Skin epidermis (tissue), 12 donors: ENCODE measurements around the gene NUP210L.
A peak's percentile ranks its signal among the peaks of the same experiment; 100 is the strongest.

Experiments
- H3K27ac ChIP-seq, 21 experiments: fragments of 200-600 bp; sonication (generic) in 11 of 21; one replicate each; pipeline ENCODE4 v1.5.0; 2020; ENCODE audit warnings: mild to moderate bottlenecking in 3 of 21, inconsistent platforms in 2 of 21, moderate library complexity in 2 of 21
- H3K4me3 ChIP-seq, 7 experiments: fragments of 200-600 bp; sonication (generic) in 2 of 7; one replicate each; pipeline ENCODE4 v1.5.0; 2020; ENCODE audit warnings: inconsistent platforms in 2 of 7, mild to moderate bottlenecking in 2 of 7, moderate library complexity in 1 of 7

NUP210L gene

DNA sequence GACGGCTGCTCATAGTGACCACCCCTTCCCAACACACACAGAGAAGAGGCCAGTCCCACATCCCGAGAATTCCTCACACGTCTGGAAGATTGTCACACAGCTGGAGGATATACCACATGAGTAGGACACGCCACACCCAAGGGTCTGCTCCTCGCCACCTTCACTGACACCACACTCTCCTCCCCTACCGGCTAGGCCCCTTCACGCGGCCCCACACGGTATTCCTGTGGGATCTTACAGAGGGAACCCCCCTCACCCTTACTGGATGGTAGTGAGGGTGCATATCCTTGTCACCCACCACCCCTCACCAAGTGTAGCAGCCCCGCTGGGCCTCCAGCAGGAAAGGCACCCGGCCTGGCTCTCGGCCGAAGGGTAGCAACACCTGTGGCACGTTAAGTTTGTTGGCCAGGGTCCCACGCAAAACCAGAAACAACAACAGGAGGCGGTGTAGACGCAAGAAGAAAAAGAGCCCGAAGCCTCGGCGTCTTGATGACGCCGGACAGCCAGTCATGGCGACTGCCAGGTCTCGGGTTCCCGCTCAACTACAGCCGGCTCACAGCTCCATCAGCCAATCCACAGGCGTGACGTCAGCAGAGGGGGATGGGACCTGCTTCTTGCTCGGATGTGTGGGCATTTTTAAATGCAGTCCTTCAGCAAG, at the start of gene NUP210L:
NUP210L (minus strand) TSS at position 540 of the 658 bp plus-strand sequence.
- Histone ChIP-seq H3K4me3 (no peak within 1 kb of the TSS), H3K27ac (peak within 1 kb of the TSS in 13 of 21 experiments; percentile 0 to 83 (median 66))

DNA sequence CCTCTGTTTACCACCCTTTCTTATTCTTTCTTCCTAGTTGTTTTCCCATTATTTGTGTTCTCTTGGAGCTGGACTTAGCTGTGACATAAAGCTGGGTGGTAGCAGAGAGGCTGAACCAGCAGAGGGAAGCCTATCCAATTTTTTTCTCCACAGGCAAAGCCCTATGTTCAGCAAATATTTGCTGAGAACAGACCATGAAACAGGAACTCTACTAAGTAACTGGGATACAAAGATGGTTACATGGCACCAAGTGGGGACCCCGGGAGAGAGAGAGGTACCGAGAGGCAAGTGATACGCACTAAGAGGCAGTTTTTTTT, 44.6 kb upstream of the NUP210L start:
- Histone ChIP-seq H3K4me3 (no peak overlapping the region), H3K27ac (peak overlapping the region in 3 of 21 experiments; percentile 2 to 21 (median 15))

DNA sequence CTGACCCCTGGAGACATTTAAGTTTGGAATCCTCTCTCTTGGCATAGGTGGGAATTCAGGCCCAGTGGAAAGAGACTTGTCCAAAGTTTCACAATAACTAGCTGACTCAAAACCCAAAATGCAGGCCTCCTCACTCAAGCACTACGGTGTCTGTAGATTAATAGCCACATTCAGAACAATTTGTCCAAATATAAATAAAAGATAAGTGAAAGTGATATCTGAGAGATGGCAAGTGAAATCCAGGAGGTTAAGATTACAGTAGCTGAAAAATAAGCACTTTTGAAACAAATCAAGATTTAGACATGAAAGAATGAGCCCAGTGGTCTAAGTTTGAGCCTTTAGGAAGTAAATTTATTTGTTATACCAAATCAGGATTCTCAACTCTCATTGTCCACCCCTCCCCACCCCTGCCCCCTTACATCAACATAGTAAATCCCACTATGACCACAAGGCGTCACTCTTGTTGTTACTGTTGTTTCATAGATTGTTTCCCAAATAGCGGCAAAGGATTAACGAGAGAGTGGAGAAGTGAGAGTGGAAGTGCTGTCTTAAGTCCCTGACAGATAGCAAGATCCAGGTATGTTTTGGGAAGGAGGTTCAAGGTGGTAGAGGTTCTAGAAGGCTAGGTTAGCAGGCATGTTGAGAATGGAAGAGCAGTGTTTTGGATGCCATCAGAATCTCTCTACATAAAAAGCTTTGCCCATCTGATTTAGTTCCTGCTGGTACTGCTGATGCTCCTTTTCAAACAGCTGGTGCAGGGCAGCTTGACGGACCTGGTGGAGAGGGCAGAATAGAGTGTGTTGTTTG, 44.1 kb upstream of the NUP210L start:
- Histone ChIP-seq H3K4me3 (no peak overlapping the region), H3K27ac (peak overlapping the region in 3 of 21 experiments; percentile 2 to 21 (median 15))

DNA sequence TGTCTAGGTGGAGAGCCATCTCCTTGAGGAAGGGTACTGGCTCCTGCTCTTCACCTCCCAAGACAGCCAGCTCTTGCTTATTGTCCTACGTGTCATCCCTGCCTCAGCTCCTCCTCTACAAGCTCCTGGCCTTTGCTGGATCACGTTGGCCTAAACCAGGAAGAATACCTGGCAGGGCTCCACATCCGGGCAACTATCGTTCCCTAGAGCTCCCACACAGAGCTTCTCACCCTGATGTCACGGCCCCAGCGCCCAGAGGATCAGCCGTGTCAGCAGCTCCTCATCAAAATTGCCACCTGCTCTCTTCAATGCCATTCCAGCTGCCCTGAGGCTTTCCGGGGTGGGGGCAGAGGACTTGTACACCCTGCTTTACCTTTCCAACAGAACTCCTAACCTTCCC, 38.9 kb upstream of the NUP210L start:
- Histone ChIP-seq H3K27ac (peak overlapping the region in 2 of 21 experiments; percentile 31 to 56), H3K4me3 (no peak overlapping the region)

DNA sequence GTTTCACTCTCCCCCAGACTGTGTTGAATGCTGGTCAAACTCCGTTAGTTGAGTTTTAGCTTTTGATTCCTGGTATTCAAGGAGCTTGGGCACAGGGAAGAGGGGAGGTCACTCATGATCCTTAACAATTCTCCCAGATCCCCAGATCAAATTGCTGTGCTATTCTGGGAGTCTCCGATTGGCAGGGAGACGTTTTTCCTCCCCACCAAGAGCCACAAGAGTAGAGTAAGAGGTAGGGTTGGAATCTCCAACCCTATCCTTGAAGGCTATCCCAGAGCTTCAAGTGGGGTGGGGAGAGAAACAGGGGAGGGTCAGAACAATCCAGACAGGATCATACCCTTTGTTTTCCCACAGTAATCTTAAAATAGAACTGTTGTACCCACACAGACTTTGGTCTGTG, 37.6 kb upstream of the NUP210L start:
- Histone ChIP-seq H3K4me3 (no peak overlapping the region), H3K27ac (no peak overlapping the region)

DNA sequence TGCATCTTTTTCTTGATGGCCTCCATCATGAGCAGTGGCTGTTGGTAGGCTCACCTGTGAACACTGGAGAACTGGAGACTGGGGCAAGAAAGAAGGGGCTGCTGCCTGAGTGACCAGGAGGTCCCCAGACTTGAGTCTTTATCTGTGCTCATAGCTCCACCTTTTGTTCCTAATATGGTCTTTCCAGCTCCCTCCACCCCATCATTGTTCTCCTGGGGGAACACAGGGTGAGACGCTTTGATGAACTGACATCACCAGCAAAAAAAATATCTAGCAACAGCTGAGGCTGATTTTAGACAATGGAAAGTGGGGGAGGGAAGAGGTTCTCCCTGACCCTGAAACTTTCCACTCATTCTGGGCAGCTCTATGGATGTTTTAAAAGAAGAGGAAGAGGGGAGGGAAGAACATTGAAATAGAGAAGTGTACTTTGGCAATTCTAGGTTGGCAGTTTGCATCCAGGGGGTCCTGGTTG, 37.2 kb upstream of the NUP210L start, which contains the start of gene TPM3:
TPM3 (minus strand) TSS at position 111 of the 472 bp plus-strand sequence; CDS start at position 29, 82 bp downstream.
- no peak within 1 kb of the TSS for H3K27ac ChIP-seq
- no peak within 1 kb of the TSS for H3K4me3 ChIP-seq

DNA sequence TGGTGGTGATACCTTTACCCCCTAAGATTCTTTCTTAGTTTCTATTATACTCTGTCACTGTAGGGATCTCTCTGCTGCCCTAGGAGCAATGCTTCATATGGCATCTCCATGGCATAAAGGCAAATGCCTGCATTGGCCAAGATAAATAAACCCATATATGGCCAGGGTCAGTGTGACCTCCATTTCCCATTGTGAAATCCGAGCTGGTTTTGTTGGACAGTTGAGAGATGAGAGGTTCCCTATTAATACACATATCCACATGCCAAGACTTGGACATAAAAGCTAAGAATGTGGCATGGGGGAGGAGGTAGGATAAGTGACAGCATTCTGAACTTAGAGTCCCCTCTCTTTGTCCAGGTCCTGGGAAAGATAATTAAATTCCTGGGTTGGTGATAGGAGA, 35.7 kb upstream of the NUP210L start:
- H3K4me3 ChIP-seq, result no peak overlapping the region

DNA sequence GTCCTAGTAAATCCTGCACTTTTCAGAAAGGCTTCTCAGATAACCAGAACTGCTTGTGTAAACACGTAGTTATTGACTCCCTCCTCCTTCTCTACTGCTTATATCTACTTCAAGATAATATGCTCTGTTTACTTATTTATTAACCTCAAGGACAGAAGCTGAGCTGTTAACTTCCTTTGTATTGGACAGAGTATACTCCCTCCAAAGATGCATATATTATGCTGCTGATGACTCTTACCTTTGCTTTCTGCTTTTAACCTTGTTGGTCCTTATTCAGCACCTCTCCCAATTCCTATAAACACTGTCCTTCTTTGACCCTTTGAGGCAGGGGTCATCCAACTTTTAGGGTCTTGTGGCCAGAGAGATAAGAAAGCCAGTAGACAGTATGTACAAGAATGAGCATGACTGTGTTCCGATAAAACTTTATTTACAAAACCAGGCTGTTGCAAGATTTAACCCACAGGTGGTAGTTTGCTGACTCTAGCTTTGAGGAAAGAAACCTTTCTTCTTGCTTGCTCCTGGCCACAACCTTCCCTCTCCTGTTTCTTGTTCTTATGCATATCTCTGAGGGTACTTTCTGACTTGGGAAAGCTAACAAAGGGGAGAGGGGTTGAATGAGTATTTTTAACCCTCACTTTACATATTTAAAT, 32.1 kb upstream of the NUP210L start:
- Histone ChIP-seq H3K4me3 (no peak overlapping the region), H3K27ac (no peak overlapping the region)

More for the DNA sequence above, 35.7 kb upstream of the NUP210L start:
- no peak overlapping the region for H3K27ac ChIP-seq

DNA sequence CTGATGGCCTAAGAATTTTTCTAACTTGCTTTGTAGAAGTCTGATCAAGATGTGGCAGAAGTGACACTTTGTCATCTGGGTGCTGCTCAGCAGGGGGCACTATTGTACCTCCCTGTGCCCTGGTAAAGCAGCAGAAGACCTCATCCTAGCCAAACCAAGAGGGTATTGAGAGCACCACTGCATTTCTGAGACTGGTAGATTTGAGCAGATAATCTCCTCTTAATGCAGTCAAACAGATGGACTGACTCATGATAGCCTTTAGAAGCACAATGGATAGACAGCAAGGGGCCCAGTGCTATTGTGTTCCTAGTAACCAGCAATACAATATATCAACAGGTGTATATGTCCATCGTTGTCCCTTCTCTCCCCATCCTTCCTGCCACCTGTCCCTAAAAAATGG, 31.3 kb upstream of the NUP210L start:
- Histone ChIP-seq H3K4me3 (no peak overlapping the region), H3K27ac (no peak overlapping the region)

DNA sequence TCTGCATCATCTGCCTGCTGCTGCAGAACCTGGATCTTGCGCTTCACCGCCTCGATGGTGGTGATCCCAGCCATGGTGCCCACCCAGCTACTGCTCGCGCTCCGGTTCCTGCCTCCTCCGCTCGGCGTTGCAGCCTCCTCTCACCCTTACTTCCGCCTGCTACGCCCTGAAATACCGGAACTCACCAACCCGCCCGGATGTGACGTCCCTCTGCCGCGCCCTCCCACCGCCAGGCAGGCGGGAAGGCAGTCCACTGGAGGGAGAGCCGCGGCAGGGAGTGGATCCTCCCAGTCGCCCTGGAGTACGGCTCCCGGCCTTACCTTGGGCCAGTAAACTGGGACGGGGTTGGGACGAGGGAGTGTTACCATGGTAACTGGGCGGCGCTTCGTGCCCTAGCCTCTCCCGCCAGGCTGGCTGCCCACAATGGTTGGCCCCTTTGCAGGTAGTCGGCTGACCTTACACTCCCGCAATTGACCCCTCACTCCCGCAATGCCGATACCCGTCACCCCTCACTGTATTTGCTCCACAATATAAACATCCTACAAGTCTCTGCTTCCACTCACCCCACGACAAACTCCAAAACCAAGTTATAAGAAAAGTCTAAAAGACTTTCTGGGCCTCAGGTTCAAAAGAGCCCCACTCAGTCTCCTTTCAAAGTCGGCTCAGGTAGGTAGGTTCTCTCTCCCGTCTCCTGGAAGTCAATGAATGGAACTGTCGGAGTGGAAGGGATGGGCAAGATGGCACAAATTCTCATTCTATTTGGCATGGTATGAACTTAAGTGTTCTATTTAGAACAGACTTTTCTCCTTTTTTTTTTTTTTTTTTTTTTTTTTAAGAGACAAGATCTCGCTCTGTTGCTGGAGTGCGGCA, 28.4 kb upstream of the NUP210L start:
- Histone ChIP-seq H3K27ac (peak overlapping the region; percentile 77 to 99 (median 93)), H3K4me3 (peak overlapping the region; percentile 70 to 98 (median 92))

DNA sequence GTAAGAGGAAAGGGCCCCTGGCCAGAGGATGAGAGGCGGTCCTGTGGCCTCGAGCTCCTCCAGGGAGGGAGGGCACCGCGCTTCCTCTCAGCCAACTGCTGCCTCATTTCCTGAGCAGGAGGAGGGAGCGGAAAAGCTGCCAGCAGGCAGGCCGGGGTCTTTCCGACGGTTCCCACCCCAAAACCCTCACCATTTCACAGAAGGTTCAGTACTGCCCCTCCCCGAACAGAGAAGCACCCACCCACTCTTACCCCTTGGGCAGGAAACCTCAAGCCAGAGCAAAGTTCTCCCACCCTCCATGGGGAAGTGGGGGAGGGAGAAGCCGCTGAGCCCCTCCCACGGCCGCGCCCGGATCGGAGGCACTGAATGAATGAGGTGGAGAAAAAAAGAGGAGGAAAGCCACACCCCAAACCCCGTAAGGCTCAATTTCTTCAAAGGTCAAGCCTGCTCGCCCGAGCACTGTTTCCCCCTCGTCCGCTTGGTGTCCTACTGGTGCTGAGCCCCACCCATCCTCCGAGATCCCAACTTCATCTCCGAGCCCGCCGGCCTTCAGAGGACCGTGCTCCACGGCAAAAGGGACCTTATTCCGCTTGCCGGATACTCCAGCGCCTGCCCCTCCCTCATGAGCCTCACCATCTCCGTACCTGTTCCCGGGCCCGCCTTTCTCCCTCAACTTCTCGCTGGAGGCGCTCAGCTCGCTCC, 27.6 kb upstream of the NUP210L start:
- H3K4me3 ChIP-seq, result peak overlapping the region; percentile 70 to 98 (median 92)

DNA sequence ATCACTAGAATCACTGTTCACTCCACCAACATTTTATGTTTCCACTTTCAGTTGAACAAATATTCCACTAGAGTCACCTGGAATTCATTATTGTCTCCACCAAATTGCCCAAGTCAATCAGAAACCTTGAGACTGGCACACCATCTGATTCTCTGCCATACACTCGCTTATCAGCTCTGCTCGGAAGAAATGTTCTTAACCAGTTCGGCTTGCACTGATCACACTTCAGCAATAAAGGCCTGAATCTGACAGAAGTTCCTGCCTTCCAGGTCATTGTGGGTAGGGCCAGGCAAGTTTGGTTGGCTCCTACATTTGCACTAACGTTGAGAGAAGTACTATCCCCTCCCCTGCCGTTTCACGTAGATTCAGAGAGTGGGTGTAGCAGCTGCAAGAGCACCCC, 27.1 kb upstream of the NUP210L start:
- Histone ChIP-seq H3K27ac (peak overlapping the region in 20 of 21 experiments; percentile 84 to 99 (median 94)), H3K4me3 (peak overlapping the region; percentile 70 to 98 (median 92))

More for the DNA sequence above, 27.6 kb upstream of the NUP210L start:
- H3K27ac ChIP-seq, result peak overlapping the region; percentile 77 to 99 (median 93)

DNA sequence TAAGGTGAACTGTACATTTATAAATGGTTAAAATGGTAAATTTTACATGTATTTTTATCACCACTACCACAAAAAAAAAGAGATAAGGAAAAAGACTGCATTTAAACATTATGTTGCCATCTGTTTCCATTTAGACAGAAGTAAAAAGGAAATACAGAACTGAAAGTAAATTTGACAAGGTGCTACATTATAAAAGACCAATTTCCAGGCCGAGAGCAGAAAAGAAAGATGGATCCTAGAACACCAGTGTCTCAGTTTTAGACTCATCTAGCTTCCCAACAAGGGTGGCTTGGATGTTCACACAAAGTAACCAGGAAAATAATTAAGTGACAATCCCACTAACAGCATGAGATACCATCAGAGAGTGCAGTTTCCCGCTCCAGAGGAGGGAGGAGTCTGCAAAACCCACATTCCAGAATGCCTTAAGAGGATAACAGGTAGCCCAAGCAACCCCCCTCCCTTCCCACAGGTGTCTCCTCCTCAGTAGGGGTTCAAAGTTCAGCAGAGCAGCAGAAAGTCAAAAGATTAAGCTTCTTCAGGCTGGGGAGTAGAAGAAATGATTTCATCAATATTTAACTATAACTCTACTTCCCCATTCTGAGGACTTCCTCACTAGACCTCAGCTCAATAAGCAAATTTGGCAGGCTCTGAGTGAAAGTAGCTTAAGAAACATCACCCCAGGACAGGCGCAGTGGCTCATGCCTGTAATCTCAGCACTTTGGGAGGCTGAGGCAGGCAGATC, 25.2 kb upstream of the NUP210L start:
- Histone ChIP-seq H3K27ac (peak overlapping the region in 12 of 21 experiments; percentile 6 to 99 (median 42)), H3K4me3 (peak overlapping the region in 2 of 7 experiments; percentile 7 to 95)

DNA sequence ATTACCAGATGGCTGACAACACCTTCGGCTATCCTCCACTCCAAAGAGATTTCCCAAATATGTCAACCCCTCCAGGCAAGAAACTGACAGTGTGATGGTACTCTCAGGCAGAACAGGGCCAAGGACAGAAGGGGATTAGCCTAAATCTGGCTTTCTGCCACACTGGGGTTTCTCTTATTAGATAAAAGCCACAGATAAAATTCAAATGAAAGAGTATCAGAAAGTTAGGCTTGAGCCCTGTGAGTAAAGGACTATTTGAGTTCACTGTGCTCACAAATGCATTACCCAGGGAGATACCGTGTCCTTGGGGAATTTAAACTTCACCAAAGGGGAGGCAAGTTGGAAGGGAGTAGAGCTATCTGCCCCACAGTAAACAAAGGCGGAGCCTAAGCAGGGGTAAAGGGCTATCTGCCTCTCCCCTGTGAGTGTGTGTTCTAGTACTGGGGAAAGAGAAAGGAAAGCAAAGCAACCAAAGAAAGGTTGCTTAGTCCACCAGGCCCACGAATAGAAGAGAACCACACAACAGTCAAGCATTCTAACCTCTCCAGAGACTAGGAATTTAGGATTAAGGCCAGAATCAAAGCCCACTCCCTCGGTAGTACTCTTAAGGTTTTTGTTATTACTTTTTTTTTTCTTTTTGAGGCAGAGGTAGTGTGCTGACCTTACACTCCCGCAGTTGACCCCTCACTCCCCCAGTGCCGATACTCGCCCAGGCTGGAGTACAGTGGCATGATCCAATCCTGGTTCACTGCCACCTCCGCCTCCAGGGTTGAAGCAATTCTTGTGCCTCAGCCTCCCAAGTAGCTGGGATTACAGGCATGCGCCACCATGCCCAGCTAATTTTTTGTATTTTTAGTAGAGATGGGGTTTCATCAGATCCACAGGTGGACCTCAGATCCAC, 24.3 kb upstream of the NUP210L start:
- peak overlapping the region in 16 of 21 experiments; percentile 2 to 99 (median 34) for H3K27ac ChIP-seq
- H3K4me3 ChIP-seq, result no peak overlapping the region

DNA sequence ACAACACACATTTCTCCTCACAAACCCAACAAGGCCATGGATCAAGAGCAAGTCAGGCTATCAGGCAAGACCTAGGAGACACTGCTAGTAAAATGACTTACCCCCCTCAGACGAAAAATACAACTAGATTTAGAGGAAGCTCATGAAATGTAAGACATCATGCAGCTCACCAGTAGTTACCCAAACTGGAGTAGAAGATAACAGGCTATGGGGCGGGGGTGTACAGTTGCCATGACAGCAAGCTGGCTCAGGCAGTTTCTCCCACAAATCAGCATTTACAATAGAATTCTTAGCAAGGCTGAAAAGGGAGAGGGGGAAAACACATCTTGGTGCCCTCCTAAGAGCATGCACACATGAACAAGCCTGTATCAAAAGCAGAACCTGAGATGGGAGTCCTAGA, 23.1 kb upstream of the NUP210L start:
- H3K27ac ChIP-seq, result peak overlapping the region in 6 of 21 experiments; percentile 6 to 99 (median 34)
- H3K4me3 ChIP-seq, result no peak overlapping the region

DNA sequence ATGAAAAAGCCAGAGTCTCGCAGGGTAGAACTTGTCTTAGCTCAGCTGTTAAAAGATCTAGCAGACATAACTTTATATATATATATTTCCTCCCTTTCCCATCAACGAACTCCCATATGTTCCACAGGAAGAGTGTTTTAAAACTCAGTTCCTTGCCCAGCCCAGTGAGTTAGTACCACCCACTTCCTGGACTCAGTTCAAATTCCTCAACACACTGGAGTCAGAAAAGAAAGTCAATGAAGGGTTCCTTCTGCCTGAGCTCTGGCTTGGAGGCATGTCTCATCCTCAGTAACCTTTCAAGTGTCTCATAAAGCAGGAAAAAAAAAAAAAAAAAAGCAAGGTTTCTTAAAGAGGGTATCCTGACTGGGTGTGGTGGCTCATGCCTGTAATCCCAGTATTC, 21.5 kb upstream of the NUP210L start:
- Histone ChIP-seq H3K27ac (peak overlapping the region in 7 of 21 experiments; percentile 9 to 63 (median 31)), H3K4me3 (no peak overlapping the region)

DNA sequence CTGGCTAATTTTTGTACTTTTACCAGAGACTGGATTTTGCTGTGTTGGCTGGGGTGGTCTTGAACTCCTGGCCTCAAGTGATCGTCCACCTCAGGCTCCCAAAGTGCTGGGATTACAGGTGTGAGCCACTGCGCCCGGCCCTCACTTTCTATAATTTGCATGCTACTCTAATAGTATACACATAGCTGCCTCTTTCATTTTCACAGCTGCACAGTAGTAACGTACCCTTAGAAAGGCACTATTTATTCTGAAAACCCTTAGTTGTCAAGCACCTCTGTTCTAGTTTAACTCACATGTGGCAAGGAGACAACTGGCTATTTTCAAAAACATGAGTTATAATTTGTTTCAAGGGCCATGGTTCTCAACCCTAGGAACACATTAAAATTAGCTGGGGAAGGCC, 19.8 kb upstream of the NUP210L start:
- Histone ChIP-seq H3K4me3 (no peak overlapping the region), H3K27ac (no peak overlapping the region)
